ENCODE results near the gene CYB561A3.

DNA sequence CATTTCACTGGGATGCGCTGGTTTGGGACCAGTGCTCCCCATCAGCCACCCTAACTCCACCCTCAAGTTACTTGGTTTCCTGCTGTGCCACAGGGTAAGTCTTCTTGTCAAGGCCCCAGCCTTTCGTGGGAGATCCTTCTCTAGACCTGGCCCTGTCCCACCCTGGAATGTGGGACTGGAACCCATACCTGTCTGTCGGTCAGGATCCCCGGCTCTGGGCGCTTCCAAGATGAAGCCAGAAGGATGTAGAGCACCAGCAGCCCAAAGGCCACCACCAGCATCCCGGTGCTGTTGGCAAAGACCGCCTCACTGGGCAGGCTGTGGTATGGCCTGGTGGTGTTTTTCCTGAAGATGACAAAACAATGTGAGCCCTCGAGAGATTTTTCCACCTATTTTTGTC is 10.9 kb downstream of the CYB561A3 start:
- no peak for TF ChIP-seq CTCF (IDR thresholded peaks at IDR 0.05; ENCODE audit: low read depth, low read length)
- no peak for TF ChIP-seq POLR2A (IDR thresholded peaks at IDR 0.05; ENCODE audit: extremely low read depth, insufficient read length)
- TF ChIP-seq MYC (IDR thresholded peaks at IDR 0.05; ENCODE audit: low read depth, low read length): no peak
